GM19438 (cell line): Measurements from ENCODE around the gene ARHGAP10.

ENCODE experiments used
- ATAC-seq: cut with Tn5 transposase; IDR thresholded peaks from one replicate; pipeline ENCODE4 v1.9.1; 2021; ENCODE audit warnings: low read depth; ENCODE audit not compliant: unreplicated experiment

Gene ARHGAP10

GRCh38 chr4:148015468-148015867 is 283.6 kb downstream of the ARHGAP10 start:
- ATAC-seq = no peak

GRCh38 chr4:148016063-148016637 is 284.3 kb downstream of the ARHGAP10 start:
- no peak for ATAC-seq

GRCh38 chr4:148017801-148018200 is 285.9 kb downstream of the ARHGAP10 start:
- ATAC-seq = no peak

GRCh38 chr4:148021686-148022085 is 289.8 kb downstream of the ARHGAP10 start:
- no peak for ATAC-seq

GRCh38 chr4:148022975-148023374 is 291.1 kb downstream of the ARHGAP10 start:
- no peak for ATAC-seq

GRCh38 chr4:148023512-148024181 is 291.8 kb downstream of the ARHGAP10 start:
- no peak for ATAC-seq

GRCh38 chr4:148025981-148026380 is 294.1 kb downstream of the ARHGAP10 start:
- ATAC-seq = no peak

- no peak for ATAC-seq
Observed at GRCh38 chr4:148027201-148027600, 295.3 kb downstream of the ARHGAP10 start.

GRCh38 chr4:148029781-148030180 is 297.9 kb downstream of the ARHGAP10 start:
- ATAC-seq = no peak

GRCh38 chr4:148030193-148030873 is 298.4 kb downstream of the ARHGAP10 start:
- no peak for ATAC-seq

GRCh38 chr4:148034813-148035212 is 302.9 kb downstream of the ARHGAP10 start:
- ATAC-seq = no peak

- no peak for ATAC-seq
Observed at GRCh38 chr4:148041606-148042329, 309.9 kb downstream of the ARHGAP10 start.

GRCh38 chr4:148044089-148044911 is 312.4 kb downstream of the ARHGAP10 start:
- no peak for ATAC-seq

GRCh38 chr4:148044912-148045352 is 313.0 kb downstream of the ARHGAP10 start:
- ATAC-seq = peak; percentile 93

- no peak for ATAC-seq
Observed at GRCh38 chr4:148048598-148048997, 316.7 kb downstream of the ARHGAP10 start.

GRCh38 chr4:148051403-148051802 is 319.5 kb downstream of the ARHGAP10 start:
- no peak for ATAC-seq

- no peak for ATAC-seq
Observed at GRCh38 chr4:148052448-148052847, 320.6 kb downstream of the ARHGAP10 start.

GRCh38 chr4:148053298-148054003 is 321.6 kb downstream of the ARHGAP10 start:
- no peak for ATAC-seq

- ATAC-seq = no peak
Observed at GRCh38 chr4:148054275-148054674, 322.4 kb downstream of the ARHGAP10 start.

GRCh38 chr4:148055844-148056243 is 324.0 kb downstream of the ARHGAP10 start:
- ATAC-seq = peak; percentile 27
